Measurements from ENCODE around the gene MSANTD7. TPM values are rescaled to one million over a fixed set of nuclear protein-coding genes. Genes with fewer than 3 reads are reported as not detected.
"Not testable (repeated sequence)": the region's sequence is repeated elsewhere in the genome, so short reads cannot be mapped to it uniquely, and the experiment has no call there.

The MSANTD7 gene
- total and polyA plus RNA-seq, 2 donors, result 6.9 to 17.3 TPM

- 57% methylated on average over 3 of the region's 3 CpGs for WGBS
- H3K4me1 ChIP-seq (ENCODE audit: insufficient read depth), result no peaks in the 10 kb centered on the region
- peaks cover 2% of the 10 kb centered on the region for H3K36me3 ChIP-seq (ENCODE audit: insufficient read depth)
- H3K27ac ChIP-seq (ENCODE audit: low read depth), result no peak overlapping the region
- H3K4me3 ChIP-seq (ENCODE audit: low read depth, low read length), result no peak overlapping the region
- no peak for DNase-seq (ENCODE audit: extremely low spot score)
Observed at GRCh38 chr10:14852236-14852635, 14.1 kb downstream of the MSANTD7 start.

GRCh38 chr10:14855453-14855852 lies 17.3 kb downstream of the MSANTD7 start:
- no peak overlapping the region for H3K27ac ChIP-seq (ENCODE audit: low read depth)
- no peaks in the 10 kb centered on the region for H3K4me1 ChIP-seq (ENCODE audit: insufficient read depth)
- H3K4me3 ChIP-seq (ENCODE audit: low read depth, low read length), result no peak overlapping the region
- DNase-seq (ENCODE audit: extremely low spot score), result no peak
- peaks cover 2% of the 10 kb centered on the region for H3K36me3 ChIP-seq (ENCODE audit: insufficient read depth)
- WGBS, result 98% methylated on average over 1 of the region's 1 CpG

- H3K36me3 ChIP-seq (ENCODE audit: insufficient read depth), result peaks cover 2% of the 10 kb centered on the region
- H3K27ac ChIP-seq (ENCODE audit: low read depth), result no peak overlapping the region
- H3K4me3 ChIP-seq (ENCODE audit: low read depth, low read length), result no peak overlapping the region
- H3K4me1 ChIP-seq (ENCODE audit: insufficient read depth), result no peaks in the 10 kb centered on the region
- no peak for DNase-seq (ENCODE audit: extremely low spot score)
- WGBS, result 95% methylated on average over 6 of the region's 6 CpGs
Observed at GRCh38 chr10:14858338-14858960, 20.3 kb downstream of the MSANTD7 start.

- no peak overlapping the region for H3K4me3 ChIP-seq (ENCODE audit: low read depth, low read length)
- WGBS, result 85% methylated on average over 5 of the region's 5 CpGs
- DNase-seq (ENCODE audit: extremely low spot score), result no peak
- peaks cover 5% of the 10 kb centered on the region for H3K36me3 ChIP-seq (ENCODE audit: insufficient read depth)
- H3K4me1 ChIP-seq (ENCODE audit: insufficient read depth), result no peaks in the 10 kb centered on the region
- no peak overlapping the region for H3K27ac ChIP-seq (ENCODE audit: low read depth)
Observed at GRCh38 chr10:14859043-14859442, 20.9 kb downstream of the MSANTD7 start.

GRCh38 chr10:14859775-14860174 lies 21.7 kb downstream of the MSANTD7 start:
- Histone ChIP-seq H3K27ac (ENCODE audit: low read depth) (no peak overlapping the region), H3K4me3 (ENCODE audit: low read depth, low read length) (no peak overlapping the region), H3K4me1 (ENCODE audit: insufficient read depth) (no peaks in the 10 kb centered on the region), H3K36me3 (ENCODE audit: insufficient read depth) (peaks cover 5% of the 10 kb centered on the region)
- DNase-seq (ENCODE audit: extremely low spot score), result no peak

GRCh38 chr10:14860791-14861190 lies 22.7 kb downstream of the MSANTD7 start:
- H3K4me1 ChIP-seq (ENCODE audit: insufficient read depth), result no peaks in the 10 kb centered on the region
- H3K36me3 ChIP-seq (ENCODE audit: insufficient read depth), result peaks cover 5% of the 10 kb centered on the region
- no peak overlapping the region for H3K27ac ChIP-seq (ENCODE audit: low read depth)
- DNase-seq (ENCODE audit: extremely low spot score), result no peak
- 93% methylated on average over 1 of the region's 1 CpG for WGBS
- H3K4me3 ChIP-seq (ENCODE audit: low read depth, low read length), result no peak overlapping the region

- not testable (repeated sequence) for H3K36me3 ChIP-seq (ENCODE audit: insufficient read depth); H3K27ac ChIP-seq (ENCODE audit: low read depth); DNase-seq (ENCODE audit: extremely low spot score); H3K4me3 ChIP-seq (ENCODE audit: low read depth, low read length); H3K4me1 ChIP-seq (ENCODE audit: insufficient read depth)
- 98% methylated on average over 6 of the region's 6 CpGs for WGBS
Observed at GRCh38 chr10:14864466-14864865, 26.4 kb downstream of the MSANTD7 start.

GRCh38 chr10:14864871-14865270 lies 26.8 kb downstream of the MSANTD7 start:
- not testable (repeated sequence) for H3K4me1 ChIP-seq (ENCODE audit: insufficient read depth); DNase-seq (ENCODE audit: extremely low spot score); H3K36me3 ChIP-seq (ENCODE audit: insufficient read depth); H3K27ac ChIP-seq (ENCODE audit: low read depth); H3K4me3 ChIP-seq (ENCODE audit: low read depth, low read length)
- 93% methylated on average over 3 of the region's 3 CpGs for WGBS

GRCh38 chr10:14873090-14873760 lies 35.1 kb downstream of the MSANTD7 start:
- Histone ChIP-seq H3K27ac (ENCODE audit: low read depth) (no peak overlapping the region), H3K4me1 (ENCODE audit: insufficient read depth) (no peaks in the 10 kb centered on the region), H3K36me3 (ENCODE audit: insufficient read depth) (peaks cover 3% of the 10 kb centered on the region), H3K4me3 (ENCODE audit: low read depth, low read length) (no peak overlapping the region)
- DNase-seq (ENCODE audit: extremely low spot score), result no peak
- WGBS, result 65% methylated on average over 2 of the region's 2 CpGs

GRCh38 chr10:14875941-14876340 lies 37.8 kb downstream of the MSANTD7 start:
- Histone ChIP-seq H3K4me3 (ENCODE audit: low read depth, low read length) (no peak overlapping the region), H3K4me1 (ENCODE audit: insufficient read depth) (no peaks in the 10 kb centered on the region), H3K36me3 (ENCODE audit: insufficient read depth) (no peaks in the 10 kb centered on the region), H3K27ac (ENCODE audit: low read depth) (no peak overlapping the region)
- no peak for DNase-seq (ENCODE audit: extremely low spot score)
- WGBS, result 96% methylated on average over 12 of the region's 12 CpGs

- Histone ChIP-seq H3K36me3 (ENCODE audit: insufficient read depth) (no peaks in the 10 kb centered on the region), H3K27ac (ENCODE audit: low read depth) (no peak overlapping the region), H3K4me1 (ENCODE audit: insufficient read depth) (no peaks in the 10 kb centered on the region), H3K4me3 (ENCODE audit: low read depth, low read length) (no peak overlapping the region)
- DNase-seq (ENCODE audit: extremely low spot score), result no peak
- WGBS, result 87% methylated on average over 9 of the region's 9 CpGs
Observed at GRCh38 chr10:14876764-14877163, 38.7 kb downstream of the MSANTD7 start.

- WGBS, result under 1% methylated on average over 102 of the region's 102 CpGs
- Histone ChIP-seq H3K36me3 (ENCODE audit: insufficient read depth) (no peaks in the 10 kb centered on the region), H3K4me1 (ENCODE audit: insufficient read depth) (no peaks in the 10 kb centered on the region), H3K4me3 (ENCODE audit: low read depth, low read length) (peak within 1 kb of the TSS; percentile 88), H3K27ac (ENCODE audit: low read depth) (peak within 1 kb of the TSS; percentile 94)
- peak; percentile 84 for DNase-seq (ENCODE audit: extremely low spot score)
Observed at GRCh38 chr10:14878266-14879123, 40.4 kb downstream of the MSANTD7 start, which contains the start of gene SUV39H2. Gene SUV39H2 (plus strand): TSS chr10:14878866. CDS start chr10:14878889, 23 bp downstream.

GRCh38 chr10:14879124-14879927 lies 41.2 kb downstream of the MSANTD7 start:
- under 1% methylated on average over 60 of the region's 60 CpGs for WGBS
- H3K27ac ChIP-seq (ENCODE audit: low read depth), result no peak overlapping the region
- no peak for DNase-seq (ENCODE audit: extremely low spot score)
- H3K4me3 ChIP-seq (ENCODE audit: low read depth, low read length), result peak overlapping the region; percentile 88
- H3K36me3 ChIP-seq (ENCODE audit: insufficient read depth), result no peaks in the 10 kb centered on the region
- H3K4me1 ChIP-seq (ENCODE audit: insufficient read depth), result no peaks in the 10 kb centered on the region
